B cell (primary cell): ENCODE results near the gene SLC12A7. TPM values are rescaled to one million over a fixed set of nuclear protein-coding genes. Genes with fewer than 3 reads are reported as not detected.

Experiments used
- ATAC-seq: fragments of 200-7000 bp; cut with Tn5 transposase; one replicate; pipeline ENCODE4 v1.10.0; 2021; ENCODE audit warnings: low read depth, mild to moderate bottlenecking, moderate number of reproducible peaks, moderate library complexity
- CTCF ChIA-PET: fragments of 350-600 bp; sonication (Branson Sonifier 250); formaldehyde crosslinking; loops from one replicate; lab custom pipeline; 2021; ENCODE audit warnings: antibody characterized with exemption, inconsistent platforms; lab: Charles Lee
- POLR2A ChIA-PET: fragments of 350-600 bp; sonication (Branson Sonifier 250); formaldehyde crosslinking; loops from one replicate; lab custom pipeline; 2021; ENCODE audit warnings: antibody characterized with exemption; lab: Charles Lee
- DNase-seq: peaks from one replicate; pipeline ENCODE4 v3.0.0; 2013
- H2AFZ ChIP-seq: 2 replicates; pipeline ENCODE4 v1.6.1; 2012; ENCODE audit warnings: mild to moderate bottlenecking, low read depth, low read length; ENCODE audit not compliant: insufficient read depth, poor library complexity, severe bottlenecking
- H3K27ac ChIP-seq, 2 donors: 1 replicate in 1 of 2; 2 replicates in 1 of 2; pipeline ENCODE4 v1.5.1; 2012 to 2013; ENCODE audit warnings: low read length in 2 of 2, mild to moderate bottlenecking in 2 of 2, moderate library complexity in 1 of 2
- H3K27me3 ChIP-seq, 4 experiments: fragments of 200-600 bp in 1 of 4; sonication (generic) in 1 of 4; replicated peaks in 1 of 4; 1 replicate in 2 of 4; 2 replicates in 2 of 4; pipeline versions ENCODE4 v1.6.1 to v1.7.0; 2013 to 2016; ENCODE audit warnings: low read length in 3 of 4, mild to moderate bottlenecking in 2 of 4, mixed read lengths in 1 of 4, moderate library complexity in 1 of 4; ENCODE audit not compliant: insufficient read depth in 4 of 4, control insufficient read depth in 3 of 4; ENCODE audit errors: control extremely low read depth in 1 of 4
- H3K36me3 ChIP-seq, 2 experiments: replicated peaks in 1 of 2; 1 replicate in 1 of 2; 2 replicates in 1 of 2; pipeline versions ENCODE4 v1.6.1 to v1.7.1; 2013; ENCODE audit warnings: low read length in 1 of 2; ENCODE audit not compliant: insufficient read depth in 2 of 2, control insufficient read depth in 1 of 2; ENCODE audit errors: control extremely low read depth in 1 of 2, extremely low read depth in 1 of 2
- H3K4me1 ChIP-seq, 2 donors: fragments of 200-600 bp in 1 of 2; sonication (generic) in 1 of 2; 1 replicate in 1 of 2; 2 replicates in 1 of 2; pipeline versions ENCODE4 v1.5.1 to v1.6.1; 2013 to 2017; ENCODE audit warnings: low read length in 2 of 2; ENCODE audit not compliant: control insufficient read depth in 2 of 2, insufficient read depth in 2 of 2
- H3K4me2 ChIP-seq: replicated peaks from 2 replicates; pipeline ENCODE3; 2012; ENCODE audit warnings: mild to moderate bottlenecking, low read depth, low read length; ENCODE audit not compliant: poor library complexity, severe bottlenecking
- H3K4me3 ChIP-seq, 5 experiments: fragments of 200-600 bp in 1 of 5; sonication (generic) in 1 of 5; 1 replicate in 3 of 5; 2 replicates in 2 of 5; pipeline versions ENCODE4 v1.5.1 to v1.7.0; 2011 to 2016; ENCODE audit warnings: low read length in 4 of 5, mild to moderate bottlenecking in 4 of 5, low read depth in 2 of 5, control low read depth in 1 of 5, moderate library complexity in 1 of 5; ENCODE audit not compliant: insufficient read depth in 1 of 5; ENCODE audit errors: control extremely low read depth in 1 of 5, extremely low read depth in 1 of 5
- H3K79me2 ChIP-seq: fragments of 200-600 bp; sonication (generic); one replicate; pipeline ENCODE4 v1.6.0; 2016; ENCODE audit warnings: low read length; ENCODE audit not compliant: control insufficient read depth, insufficient read depth
- H3K9ac ChIP-seq: fragments of 200-600 bp; sonication (generic); 2 replicates; pipeline ENCODE4 v1.6.1; 2017; ENCODE audit warnings: mild to moderate bottlenecking, low read length, moderate library complexity
- H3K9me3 ChIP-seq, 3 donors: one replicate each; pipeline versions ENCODE4 v1.6.1 to v1.7.1; 2013; ENCODE audit warnings: low read length in 2 of 3; ENCODE audit not compliant: control insufficient read depth in 2 of 3, insufficient read depth in 1 of 3; ENCODE audit errors: control extremely low read depth in 1 of 3
- H4K20me1 ChIP-seq: 2 replicates; pipeline ENCODE4 v1.6.0; 2012; ENCODE audit warnings: mild to moderate bottlenecking, low read length; ENCODE audit not compliant: insufficient read depth, control insufficient read depth, poor library complexity, severe bottlenecking
- H3K27ac Mint-ChIP-seq: one replicate; pipeline ENCODE4 v1.8.0; 2021; ENCODE audit warnings: mixed read lengths
- H3K27me3 Mint-ChIP-seq: one replicate; pipeline ENCODE4 v1.8.0; 2021; ENCODE audit warnings: mixed read lengths
- H3K4me1 Mint-ChIP-seq: one replicate; pipeline ENCODE4 v1.8.0; 2021; ENCODE audit warnings: mixed read lengths
- H3K4me3 Mint-ChIP-seq: one replicate; pipeline ENCODE4 v1.8.0; 2021; ENCODE audit warnings: mixed read lengths
- H3K9me3 Mint-ChIP-seq: one replicate; pipeline ENCODE4 v1.8.0; 2022; ENCODE audit warnings: mixed read lengths; ENCODE audit not compliant: insufficient read depth
- CTCF ChIP-seq: fragments of 200-600 bp; IDR thresholded peaks from one replicate; pipeline ENCODE4 v1.8.0; 2022; ENCODE audit warnings: antibody characterized with exemption, mild to moderate bottlenecking
- EZH2 ChIP-seq: IDR thresholded peaks from 2 replicates; pipeline ENCODE4 v1.6.1; 2012; ENCODE audit warnings: borderline replicate concordance, low read depth, mild to moderate bottlenecking, moderate library complexity, low read length; ENCODE audit not compliant: insufficient read depth, poor library complexity, severe bottlenecking
- WGBS: methylation state at CpG from one replicate; pipeline ENCODE4 v1.1.5; 2013; ENCODE audit warnings: missing lambda C conversion rate; ENCODE audit not compliant: insufficient coverage; 5-methylcytosine and 5-hydroxymethylcytosine counted together
- intact Hi-C: fragments of 100-400 bp; cut with micrococcal nuclease; formaldehyde crosslinking; loops from one replicate; pipeline ENCODE4 v1.10.0; 2022
- polyA plus RNA-seq: library from polyadenylated mRNA; depleted of rRNA; stranded (reverse); fragments of >200 nt; gene quantifications from 2 replicates; pipeline ENCODE4 v1.2.3, GENCODE V29; 2012
- total RNA-seq, 2 donors: library from RNA; stranded (reverse); fragments of 120-200 nt in 1 of 2; gene quantifications; 1 replicate in 1 of 2; 2 replicates in 1 of 2; pipeline versions ENCODE4 v1.2.3 to v1.2.4, GENCODE V29; 2013 to 2022

The SLC12A7 gene
- total and polyA plus RNA-seq, 2 donors (not counting 1 experiment from before 2014, with no cell fraction given), result 25.5 to 34.4 TPM

DNA sequence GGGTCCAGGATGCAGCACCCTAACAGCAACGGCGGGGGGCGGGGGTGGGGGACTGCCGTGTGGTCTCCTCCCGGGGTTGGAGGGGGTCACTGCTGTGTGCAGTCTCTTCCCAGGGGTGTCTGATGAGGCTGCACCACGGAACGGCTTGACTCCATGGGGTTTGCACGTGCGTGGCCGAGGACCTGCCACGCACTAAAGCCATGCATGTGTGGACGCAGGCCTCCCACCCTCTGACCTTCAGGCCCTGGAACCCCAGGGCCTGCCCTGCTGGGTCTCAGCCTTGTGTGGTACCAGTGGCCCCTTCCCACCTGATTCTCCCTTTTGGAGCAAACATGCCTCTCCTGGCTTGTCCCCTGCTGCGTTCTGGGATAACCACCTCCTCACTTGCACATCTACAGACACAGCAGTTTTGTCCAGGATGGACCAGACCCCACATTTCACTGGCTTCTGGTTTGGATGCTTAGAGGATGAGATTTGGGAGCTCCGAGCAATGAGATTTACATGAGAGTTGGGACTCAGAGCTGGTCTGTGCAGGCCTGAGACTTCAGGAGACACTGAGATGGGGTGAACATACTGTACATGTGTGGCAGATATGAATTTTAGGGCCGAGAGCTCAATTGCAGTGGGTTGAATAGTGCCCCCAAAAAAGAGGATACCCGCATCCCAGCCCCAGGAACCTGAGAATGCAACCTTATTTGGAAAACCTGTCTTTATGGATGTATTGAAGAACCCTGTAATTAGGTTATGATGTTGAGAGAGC lies 45.8 kb downstream of the SLC12A7 start:
- intact Hi-C loops, result no loop called here
- Mint-ChIP-seq H3K4me1 (no peaks in the 10 kb centered on the region), H3K27ac (no peak overlapping the region), H3K4me3 (no peak overlapping the region), H3K9me3 (no peaks in the 10 kb centered on the region), H3K27me3 (no peaks in the 10 kb centered on the region)
- 98% methylated on average over 14 of the region's 16 CpGs for WGBS
- H3K4me2 ChIP-seq, result no peak overlapping the region
- POLR2A ChIA-PET, result no interaction called here
- H3K79me2 ChIP-seq, result no peaks in the 10 kb centered on the region
- no peaks in the 10 kb centered on the region for H4K20me1 ChIP-seq
- no peak overlapping the region for H2AFZ ChIP-seq
- H3K9ac ChIP-seq, result no peak overlapping the region
- no peaks in the 10 kb centered on the region for H3K9me3 ChIP-seq
- no peaks in the 10 kb centered on the region for H3K36me3 ChIP-seq
- CTCF ChIA-PET, result no interaction called here
- no peak overlapping the region for H3K27ac ChIP-seq
- TF ChIP-seq EZH2, result no peak
- TF ChIP-seq CTCF, result no peak
- ATAC-seq, result no peak
- no peak overlapping the region for H3K4me3 ChIP-seq
- no peaks in the 10 kb centered on the region for H3K4me1 ChIP-seq
- H3K27me3 ChIP-seq, result no peaks in the 10 kb centered on the region
- DNase-seq, result no peak

- Histone ChIP-seq H3K4me1 (no peaks in the 10 kb centered on the region), H3K9ac (no peak overlapping the region), H3K27me3 (no peaks in the 10 kb centered on the region), H4K20me1 (no peaks in the 10 kb centered on the region), H3K9me3 (no peaks in the 10 kb centered on the region), H3K4me3 (no peak overlapping the region), H3K79me2 (no peaks in the 10 kb centered on the region), H3K4me2 (no peak overlapping the region), H3K27ac (no peak overlapping the region), H3K36me3 (no peaks in the 10 kb centered on the region), H2AFZ (no peak overlapping the region)
- TF ChIP-seq EZH2 (no peak), CTCF (no peak)
- ATAC-seq, result no peak
- Mint-ChIP-seq H3K27ac (no peak overlapping the region), H3K4me3 (no peak overlapping the region), H3K27me3 (no peaks in the 10 kb centered on the region), H3K4me1 (no peaks in the 10 kb centered on the region), H3K9me3 (no peaks in the 10 kb centered on the region)
- intact Hi-C loops, result no loop called here
- ChIA-PET POLR2A (no interaction called here), CTCF (no interaction called here)
- DNase-seq, result no peak
- WGBS, result 93% methylated on average over 18 of the region's 26 CpGs
Measured at GRCh38 chr5:1065143-1065750, 46.6 kb downstream of the SLC12A7 start.
